ENCODE data around the gene EPB42. TPM values are rescaled to one million over a fixed set of nuclear protein-coding genes. Genes with fewer than 3 reads are reported as not detected.

EPB42 gene
- not detected in 2 replicates for total RNA-seq (2012; rRNA removed)
- not detected in 2 replicates for polyA plus RNA-seq (2012; rRNA removed)
- polyA plus RNA-seq (2012; cell fraction: cytosol; rRNA removed): not detected in 2 replicates
- polyA plus RNA-seq (2012; cell fraction: nucleus; rRNA removed; ENCODE audit: low replicate concordance): not detected in 2 replicates
- Bru-seq, nascent RNA: not detected
- not detected for BruChase-seq, experiment 1, labeled RNA remaining after a 6-hour chase
- not detected for BruChase-seq, experiment 2, labeled RNA remaining after a 2-hour chase
- long read RNA-seq: 0 reads

DNA sequence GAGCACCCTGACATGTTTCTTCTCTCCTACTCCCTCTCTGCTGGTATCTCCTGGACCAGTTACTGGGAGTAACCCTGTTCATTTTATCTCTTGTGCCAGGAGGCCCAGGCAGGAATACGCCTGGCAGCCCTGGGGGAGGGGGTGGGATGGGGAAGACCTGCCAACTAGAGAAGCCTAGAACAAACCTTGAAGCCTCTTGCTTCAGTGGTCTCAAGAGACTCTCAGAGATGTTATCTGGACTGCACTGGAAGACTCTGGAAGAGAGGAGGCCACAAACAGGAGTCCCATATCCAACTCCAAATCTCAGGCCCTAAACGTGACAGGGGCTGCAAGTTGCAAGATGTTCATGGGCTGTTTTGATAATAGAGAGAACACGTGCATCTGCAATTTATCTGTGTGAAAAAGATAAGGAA is at the start of gene EPB42:
Gene EPB42 (minus strand): TSS at position 28 of the 413 bp plus-strand sequence. CDS start 193 bp downstream, outside the sequence.
- CTCF ChIA-PET: no interaction called here
- no peaks in the 10 kb centered on the region for H3K4me1 ChIP-seq (ENCODE audit: control insufficient read depth, insufficient read depth, low read length)

More for the DNA sequence above, at the start of gene EPB42:
- no peak within 1 kb of the TSS for H2BK5ac ChIP-seq (ENCODE audit: low read depth, low read length, poor library complexity, severe bottlenecking)
- TF ChIP-seq MAZ (IDR thresholded peaks at IDR 0.05; ENCODE audit: borderline replicate concordance, low read depth, low read length) (no peak), RAD21 (IDR thresholded peaks at IDR 0.05; ENCODE audit: low read length) (no peak)
- H2BK15ac ChIP-seq (ENCODE audit: low read depth, low read length): no peak within 1 kb of the TSS
- no CpG with 5 or more reads among the region's 3 CpGs for WGBS, 2 experiments (ENCODE audit: extremely low coverage in 2 of 2, insufficient read length in 1 of 2)
- no peak within 1 kb of the TSS for H3K56ac ChIP-seq (ENCODE audit: extremely low read depth, insufficient read depth, low read length)
- no peaks in the 10 kb centered on the region for H3K36me3 ChIP-seq (ENCODE audit: control insufficient read depth, insufficient read depth, low read length)
- no peak within 1 kb of the TSS for H2AK9ac ChIP-seq (replicated peaks; ENCODE audit: low read depth, low read length, poor library complexity)
- H3K4ac ChIP-seq (ENCODE audit: low read depth, low read length): no peak within 1 kb of the TSS
- no peak within 1 kb of the TSS for H3K23ac ChIP-seq (ENCODE audit: low read depth, low read length)
- H3K9ac ChIP-seq (ENCODE audit: low read depth, low read length): no peak within 1 kb of the TSS
- no peaks in the 10 kb centered on the region for H3K9me3 ChIP-seq (ENCODE audit: control insufficient read depth, insufficient read depth, low read length)
- H2BK20ac ChIP-seq (ENCODE audit: low read depth, low read length): no peak within 1 kb of the TSS
- peaks cover 42% of the 10 kb centered on the region for H3K27me3 ChIP-seq (ENCODE audit: control insufficient read depth, insufficient read depth, low read length)
- H2AK5ac ChIP-seq (ENCODE audit: low read depth, low read length): no peak within 1 kb of the TSS
- H3K14ac ChIP-seq (replicated peaks; ENCODE audit: low read depth, low read length): no peak within 1 kb of the TSS
- no peak within 1 kb of the TSS for H2AFZ ChIP-seq (replicated peaks; ENCODE audit: low read length, poor library complexity)
- no peaks in the 10 kb centered on the region for H4K20me1 ChIP-seq (ENCODE audit: insufficient read depth, low read length)
- no peak within 1 kb of the TSS for H4K5ac ChIP-seq (ENCODE audit: low read depth, low read length)
- no peak within 1 kb of the TSS for H2BK120ac ChIP-seq (ENCODE audit: low read depth, low read length)
- intact Hi-C loops (cut with micrococcal nuclease) (no loop called here), in situ Hi-C loops (cut with MboI; ENCODE audit: low sequenced_read_pairs) (no loop called here), dilution Hi-C loops (cut with HindIII; ENCODE audit: low sequenced_read_pairs, unreplicated experiment) (no loop called here)
- no peak within 1 kb of the TSS for H3K4me3 ChIP-seq (ENCODE audit: insufficient read depth, low read depth, low read length)
- no peaks in the 10 kb centered on the region for H3K9me1 ChIP-seq (ENCODE audit: insufficient read depth, low read length)
- no peak within 1 kb of the TSS for H3K27ac ChIP-seq (ENCODE audit: insufficient read depth, low read length)
- H3K79me1 ChIP-seq (ENCODE audit: low read depth in 1 of 2, low read length in 2 of 2): no peaks in the 10 kb centered on the region
- POLR2A ChIA-PET (ENCODE audit: unreplicated experiment): no interaction called here
- no peak within 1 kb of the TSS for H3K18ac ChIP-seq (ENCODE audit: low read depth, low read length)
- no peak within 1 kb of the TSS for H3K4me2 ChIP-seq (ENCODE audit: low read depth, low read length)
- H4K91ac ChIP-seq (ENCODE audit: insufficient read depth, low read depth, low read length): no peak within 1 kb of the TSS
- DNase-seq (no peak), ATAC-seq (ENCODE audit: low read depth) (no peak)
- no TSS peak for BruUV-seq (replicated peaks)
- H4K8ac ChIP-seq (ENCODE audit: low read depth in 2 of 2, low read length in 2 of 2): no peak within 1 kb of the TSS

Measured in IMR-90 (cell line).